SK-N-SH treated with all-trans-retinoic acid at 6 μM for 48 hours (cell line): Measurements from ENCODE around the gene SORL1.

ENCODE experiments used
- ARNTL ChIP-seq: fragments of 450-650 bp; formaldehyde crosslinking; IDR thresholded peaks from 2 replicates; pipeline ENCODE4 v1.5.0; 2020; ENCODE audit warnings: low read depth, mild to moderate bottlenecking, moderate library complexity, borderline replicate concordance
- ZFP3 ChIP-seq: fragments of 250-450 bp; sonication (Bioruptor Pico); IDR thresholded peaks from 2 replicates; pipeline ENCODE4 v1.5.0; 2020; ENCODE audit warnings: mild to moderate bottlenecking, moderate library complexity

DNA sequence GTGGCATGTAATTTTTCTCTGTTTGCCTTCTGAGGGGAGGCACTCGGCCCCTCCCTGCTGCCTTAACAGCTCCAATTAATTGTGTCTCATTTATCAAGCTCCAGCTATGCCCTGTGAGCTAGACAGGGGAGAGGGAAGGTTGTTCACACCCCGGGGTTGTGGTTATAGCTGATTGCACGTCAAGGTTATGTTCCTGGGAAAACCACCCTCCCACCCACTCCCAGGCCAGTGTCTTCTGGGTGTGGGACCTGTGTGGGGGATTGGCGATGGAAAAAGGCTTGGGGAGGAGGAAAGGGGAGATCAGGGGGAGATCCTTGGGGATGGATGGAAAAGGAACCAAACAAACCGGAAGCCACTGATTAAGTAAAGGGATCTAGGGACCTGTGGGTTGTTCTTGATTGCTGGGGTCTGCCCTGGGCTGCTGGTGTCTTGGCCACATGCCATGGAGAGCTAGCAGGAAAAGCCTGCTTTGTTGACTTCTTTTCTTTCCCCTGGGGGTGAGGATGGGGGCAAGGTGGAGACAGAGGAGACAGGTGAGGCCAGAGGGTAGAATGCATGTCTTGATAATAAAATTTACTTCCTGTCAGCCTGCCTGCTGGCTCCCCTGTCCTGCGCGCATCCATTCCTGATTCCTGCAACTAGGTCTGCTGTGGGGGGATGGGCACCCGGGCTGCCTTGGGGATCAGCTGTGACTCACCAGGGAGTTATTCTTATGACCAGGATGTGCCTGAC lies 14.1 kb downstream of the SORL1 start:
- no peak for TF ChIP-seq ARNTL (CRISPR knock-in tag)
- no peak for TF ChIP-seq ZFP3 (CRISPR knock-in tag)
